Lung (tissue), 12 donors: ENCODE measurements around the gene MAP1LC3B2. TPM values are rescaled to one million over a fixed set of nuclear protein-coding genes. Genes with fewer than 3 reads are reported as not detected.

Source experiments
- ATAC-seq: fragments of 200-7000 bp; cut with Tn5 transposase; one replicate; pipeline ENCODE4 v1.9.1; 2020; ENCODE audit warnings: moderate number of reproducible peaks; ENCODE audit not compliant: insufficient read depth, low FRiP score
- DNase-seq, 3 donors: peaks; one replicate each; pipeline ENCODE4 v3.0.0-alpha.2; 2013 to 2017
- H3K27ac ChIP-seq, 2 donors: one replicate each; pipeline ENCODE4 v1.5.1; 2013; ENCODE audit warnings: mild to moderate bottlenecking in 2 of 2, moderate library complexity in 2 of 2, control low read depth in 1 of 2, inconsistent platforms in 1 of 2, low read depth in 1 of 2, low read length in 1 of 2
- H3K27me3 ChIP-seq, 3 donors: one replicate each; pipeline ENCODE4 v1.5.1; 2013; ENCODE audit warnings: low read length in 2 of 3; ENCODE audit not compliant: control insufficient read depth in 3 of 3, insufficient read depth in 3 of 3
- H3K36me3 ChIP-seq, 4 donors: one replicate each; pipeline ENCODE4 v1.5.1; 2013; ENCODE audit warnings: low read length in 4 of 4, mild to moderate bottlenecking in 1 of 4, moderate library complexity in 1 of 4; ENCODE audit not compliant: control insufficient read depth in 4 of 4, insufficient read depth in 4 of 4
- H3K4me1 ChIP-seq, 5 donors: one replicate each; pipeline ENCODE4 v1.5.1; 2013; ENCODE audit warnings: low read length in 5 of 5, mild to moderate bottlenecking in 2 of 5, moderate library complexity in 1 of 5; ENCODE audit not compliant: control insufficient read depth in 5 of 5, insufficient read depth in 5 of 5
- H3K4me3 ChIP-seq: one replicate; pipeline ENCODE4 v1.5.1; 2013; ENCODE audit warnings: mild to moderate bottlenecking, control low read depth, moderate library complexity
- H3K9ac ChIP-seq, 2 donors: one replicate each; pipeline ENCODE4 v1.5.1; 2013; ENCODE audit warnings: low read length in 2 of 2, control low read depth in 1 of 2; ENCODE audit not compliant: insufficient read depth in 1 of 2
- H3K9me3 ChIP-seq, 4 donors: one replicate each; pipeline ENCODE4 v1.5.1; 2013; ENCODE audit warnings: low read length in 3 of 4, mild to moderate bottlenecking in 1 of 4, moderate library complexity in 1 of 4; ENCODE audit not compliant: control insufficient read depth in 4 of 4, insufficient read depth in 3 of 4
- WGBS, 2 donors: extraction: QIAGEN DNeasy Blood & Tissue Kit; methylation state at CpG; one replicate each; pipeline ENCODE4 v1.1.7; 2013; 5-methylcytosine and 5-hydroxymethylcytosine counted together
- polyA plus RNA-seq, 2 donors: library from polyadenylated mRNA; stranded (reverse); fragments of 200-250 nt; gene quantifications; one replicate each; pipeline ENCODE4 v1.2.1, GENCODE V29; 2013
- total RNA-seq, 2 donors: library from RNA; depleted of rRNA in 1 of 2; stranded (reverse); fragments of >200 nt in 1 of 2; gene quantifications; one replicate each; pipeline ENCODE4 v1.2.1, GENCODE V29; 2014 to 2021
- TF ChIP-seq, protein P1 (sequence below): IDR thresholded peaks from 2 replicates; pipeline ENCODE4 v1.5.1; 2012; ENCODE audit warnings: mild to moderate bottlenecking; ENCODE audit errors: control extremely low read depth, extremely low read depth
- donor health status: control.
- donor health status: control.
- donor health status: Bipolar disorder and iron deficiency.
- donor health status: healthy.
- donor health status: DM: yes; HTN: yes; CAD: no.

Gene MAP1LC3B2
- total and polyA plus RNA-seq, 4 donors, result 1.1 to 2.2 (median 2.0) TPM; not detected in 1

- Histone ChIP-seq H3K9me3 (peaks cover 0 to 8% (median 3%) of the 10 kb centered on the region in 4 donors), H3K4me3 (no peak overlapping the region), H3K4me1 (peaks cover 0 to 3% (median 0%) of the 10 kb centered on the region in 5 donors), H3K27me3 (no peaks in the 10 kb centered on the region), H3K27ac (no peak overlapping the region), H3K36me3 (no peaks in the 10 kb centered on the region), H3K9ac (no peak overlapping the region)
- no peak for DNase-seq
- TF ChIP-seq, protein P1, sequence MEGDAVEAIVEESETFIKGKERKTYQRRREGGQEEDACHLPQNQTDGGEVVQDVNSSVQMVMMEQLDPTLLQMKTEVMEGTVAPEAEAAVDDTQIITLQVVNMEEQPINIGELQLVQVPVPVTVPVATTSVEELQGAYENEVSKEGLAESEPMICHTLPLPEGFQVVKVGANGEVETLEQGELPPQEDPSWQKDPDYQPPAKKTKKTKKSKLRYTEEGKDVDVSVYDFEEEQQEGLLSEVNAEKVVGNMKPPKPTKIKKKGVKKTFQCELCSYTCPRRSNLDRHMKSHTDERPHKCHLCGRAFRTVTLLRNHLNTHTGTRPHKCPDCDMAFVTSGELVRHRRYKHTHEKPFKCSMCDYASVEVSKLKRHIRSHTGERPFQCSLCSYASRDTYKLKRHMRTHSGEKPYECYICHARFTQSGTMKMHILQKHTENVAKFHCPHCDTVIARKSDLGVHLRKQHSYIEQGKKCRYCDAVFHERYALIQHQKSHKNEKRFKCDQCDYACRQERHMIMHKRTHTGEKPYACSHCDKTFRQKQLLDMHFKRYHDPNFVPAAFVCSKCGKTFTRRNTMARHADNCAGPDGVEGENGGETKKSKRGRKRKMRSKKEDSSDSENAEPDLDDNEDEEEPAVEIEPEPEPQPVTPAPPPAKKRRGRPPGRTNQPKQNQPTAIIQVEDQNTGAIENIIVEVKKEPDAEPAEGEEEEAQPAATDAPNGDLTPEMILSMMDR, result no peak
- 69 to 73% methylated on average over 3 of the region's 3 CpGs for WGBS, 2 donors
- ATAC-seq, result no peak
These were observed 60.9 kb downstream of the MAP1LC3B2 start for GRCh38 chr12:116620124-116620491.

GRCh38 chr12:116620492-116621191, 61.5 kb downstream of the MAP1LC3B2 start:
- Histone ChIP-seq H3K27me3 (no peaks in the 10 kb centered on the region), H3K27ac (no peak overlapping the region), H3K4me3 (no peak overlapping the region), H3K9ac (no peak overlapping the region), H3K4me1 (peaks cover 0 to 3% (median 0%) of the 10 kb centered on the region in 5 donors), H3K36me3 (no peaks in the 10 kb centered on the region), H3K9me3 (peaks cover 0 to 8% (median 3%) of the 10 kb centered on the region in 4 donors)
- TF ChIP-seq, protein P1, result no peak
- 74 to 81% methylated on average over 16 of the region's 16 CpGs for WGBS, 2 donors
- ATAC-seq (no peak), DNase-seq (no peak)

DNA sequence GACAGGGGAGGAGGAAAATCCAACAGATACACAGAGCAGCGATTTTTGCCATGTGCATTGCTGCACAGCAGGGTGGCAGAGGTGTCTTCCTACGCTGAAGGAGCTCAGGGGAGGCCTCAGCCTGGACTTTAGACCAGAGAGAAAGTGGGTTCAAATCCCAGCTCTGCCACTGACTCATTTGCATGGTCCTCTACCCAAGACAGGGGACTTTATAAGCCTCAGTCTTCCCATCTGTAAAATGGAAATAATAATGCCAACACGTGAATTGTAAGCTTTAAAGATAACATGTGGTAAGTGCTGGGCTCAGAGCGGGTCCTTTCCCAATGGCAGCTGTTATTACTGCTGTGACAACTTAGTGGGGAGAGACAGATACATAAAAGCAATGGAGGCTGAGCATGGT, 62.0 kb downstream of the MAP1LC3B2 start:
- TF ChIP-seq, protein P1, result no peak
- H3K9me3 ChIP-seq, result peaks cover 0 to 8% (median 3%) of the 10 kb centered on the region in 4 donors
- 86 to 91% methylated on average over 4 of the region's 4 CpGs for WGBS, 2 donors
- no peaks in the 10 kb centered on the region for H3K36me3 ChIP-seq
- DNase-seq (no peak), ATAC-seq (no peak)
- H3K27me3 ChIP-seq, result no peaks in the 10 kb centered on the region
- peaks cover 0 to 3% (median 0%) of the 10 kb centered on the region in 5 donors for H3K4me1 ChIP-seq
- H3K4me3 ChIP-seq, result no peak overlapping the region
- no peak overlapping the region for H3K9ac ChIP-seq
- H3K27ac ChIP-seq, result no peak overlapping the region

DNA sequence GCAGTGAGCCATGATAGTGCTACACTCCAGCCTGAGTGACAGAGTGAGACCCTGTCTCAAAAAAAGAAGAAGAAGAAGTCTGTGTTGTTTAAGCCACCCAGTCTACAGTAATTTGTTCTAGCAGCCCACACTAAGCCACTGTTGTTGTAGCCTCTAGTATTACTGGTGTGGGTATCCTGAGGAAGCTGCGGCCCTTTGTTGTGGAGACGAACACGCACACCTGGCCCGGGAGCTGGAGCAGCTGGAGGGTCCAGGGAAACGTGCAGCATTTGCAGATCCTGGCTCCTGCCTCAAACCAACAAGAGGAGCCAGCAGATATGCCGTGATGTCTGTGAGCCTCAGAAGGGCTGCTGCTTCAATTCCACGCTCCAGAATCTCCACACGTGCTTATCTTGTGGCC, 65.3 kb downstream of the MAP1LC3B2 start:
- TF ChIP-seq, protein P1, result no peak
- H3K9me3 ChIP-seq, result peaks cover 0 to 4% (median 3%) of the 10 kb centered on the region in 4 donors
- no peaks in the 10 kb centered on the region for H3K27me3 ChIP-seq
- no peaks in the 10 kb centered on the region for H3K36me3 ChIP-seq
- 79 to 87% methylated on average over 8 of the region's 8 CpGs for WGBS, 2 donors
- DNase-seq, result no peak
- no peak overlapping the region for H3K27ac ChIP-seq
- H3K4me3 ChIP-seq, result no peak overlapping the region
- H3K4me1 ChIP-seq, result peaks cover 0 to 4% (median 0%) of the 10 kb centered on the region in 5 donors
- ATAC-seq, result no peak
- H3K9ac ChIP-seq, result no peak overlapping the region
